HG03066 (cell line): ENCODE measurements around the gene IGLL5.
"Not testable (repeated sequence)": the region's sequence is repeated elsewhere in the genome, so short reads cannot be mapped to it uniquely, and the experiment has no call there.

ENCODE experiments used
- ATAC-seq: cut with Tn5 transposase; IDR thresholded peaks from one replicate; pipeline ENCODE4 v1.9.1; 2021; ENCODE audit warnings: low read depth; ENCODE audit not compliant: unreplicated experiment

Gene IGLL5

DNA sequence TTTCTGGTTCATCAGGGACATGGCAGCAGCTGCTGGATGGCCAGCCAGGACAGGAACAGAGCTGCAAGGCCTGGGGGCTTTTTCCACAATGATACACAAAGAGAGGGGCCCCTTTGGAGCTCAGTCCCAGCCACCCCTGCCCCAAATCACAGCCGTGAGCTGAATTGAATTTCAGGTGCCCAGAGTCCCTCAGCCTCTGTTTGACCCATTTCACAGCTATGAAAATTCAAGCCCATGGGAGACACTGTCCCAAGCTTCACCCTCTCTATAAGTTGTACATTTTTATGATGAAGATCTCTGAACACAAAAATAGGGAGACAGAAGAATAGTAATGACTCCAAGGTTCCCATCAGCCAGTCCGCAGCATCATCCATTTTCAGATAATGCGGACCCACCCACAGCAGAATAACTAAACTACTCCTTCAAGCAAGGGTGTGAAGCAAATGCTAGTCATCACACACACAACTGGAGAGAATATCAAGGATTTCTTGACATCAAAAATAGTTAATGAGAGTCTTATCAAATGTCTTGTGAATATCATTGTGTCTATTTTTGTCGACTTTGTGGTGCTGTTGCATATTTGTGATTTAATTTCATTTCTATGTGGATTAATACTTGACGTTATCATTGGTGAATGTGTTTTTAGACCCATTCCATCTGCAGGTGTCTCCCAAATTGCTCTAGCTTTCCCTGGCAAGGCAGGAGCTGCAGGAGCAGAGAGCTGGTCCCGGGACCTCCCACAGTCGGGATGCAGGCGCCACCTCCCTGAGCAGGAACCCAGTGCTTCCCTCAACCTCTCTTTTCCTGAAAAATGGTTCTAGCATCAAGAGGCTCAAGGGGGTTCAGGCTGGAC, 24.7 kb downstream of the IGLL5 start:
- no peak for ATAC-seq

DNA sequence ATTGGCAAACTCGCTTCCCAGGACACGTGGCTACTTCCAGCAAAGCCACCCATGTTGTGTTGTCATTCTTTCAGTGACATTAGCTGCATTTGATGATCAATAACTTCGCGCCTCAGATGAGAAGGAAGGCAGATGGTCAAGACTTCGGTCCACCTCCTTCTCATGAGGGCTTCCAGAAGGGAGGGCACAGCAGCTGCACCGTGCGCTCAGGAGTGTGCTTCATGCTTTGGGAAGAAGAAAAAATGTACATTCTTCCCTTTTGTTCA, 25.3 kb downstream of the IGLL5 start:
- no peak for ATAC-seq

DNA sequence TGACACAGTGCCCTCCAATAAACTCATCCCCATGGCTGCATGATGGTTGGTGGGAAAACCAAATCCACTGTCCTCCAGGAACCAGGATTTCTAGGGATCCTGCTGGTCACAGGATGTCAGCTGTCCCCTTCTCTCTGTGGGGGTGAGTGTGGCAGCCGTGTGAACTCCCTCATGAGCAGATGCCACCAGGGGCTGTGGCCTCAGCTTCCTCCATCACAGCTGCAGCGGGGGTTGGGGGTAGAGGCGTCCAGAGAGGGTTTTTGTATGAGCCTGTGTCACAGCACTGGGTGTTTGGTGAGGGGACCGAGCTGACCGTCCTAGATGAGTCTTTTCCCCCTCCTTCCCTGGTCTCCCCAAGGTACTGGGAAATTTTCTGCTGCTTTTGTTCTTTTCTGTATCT, 26.4 kb downstream of the IGLL5 start:
- no peak for ATAC-seq

DNA sequence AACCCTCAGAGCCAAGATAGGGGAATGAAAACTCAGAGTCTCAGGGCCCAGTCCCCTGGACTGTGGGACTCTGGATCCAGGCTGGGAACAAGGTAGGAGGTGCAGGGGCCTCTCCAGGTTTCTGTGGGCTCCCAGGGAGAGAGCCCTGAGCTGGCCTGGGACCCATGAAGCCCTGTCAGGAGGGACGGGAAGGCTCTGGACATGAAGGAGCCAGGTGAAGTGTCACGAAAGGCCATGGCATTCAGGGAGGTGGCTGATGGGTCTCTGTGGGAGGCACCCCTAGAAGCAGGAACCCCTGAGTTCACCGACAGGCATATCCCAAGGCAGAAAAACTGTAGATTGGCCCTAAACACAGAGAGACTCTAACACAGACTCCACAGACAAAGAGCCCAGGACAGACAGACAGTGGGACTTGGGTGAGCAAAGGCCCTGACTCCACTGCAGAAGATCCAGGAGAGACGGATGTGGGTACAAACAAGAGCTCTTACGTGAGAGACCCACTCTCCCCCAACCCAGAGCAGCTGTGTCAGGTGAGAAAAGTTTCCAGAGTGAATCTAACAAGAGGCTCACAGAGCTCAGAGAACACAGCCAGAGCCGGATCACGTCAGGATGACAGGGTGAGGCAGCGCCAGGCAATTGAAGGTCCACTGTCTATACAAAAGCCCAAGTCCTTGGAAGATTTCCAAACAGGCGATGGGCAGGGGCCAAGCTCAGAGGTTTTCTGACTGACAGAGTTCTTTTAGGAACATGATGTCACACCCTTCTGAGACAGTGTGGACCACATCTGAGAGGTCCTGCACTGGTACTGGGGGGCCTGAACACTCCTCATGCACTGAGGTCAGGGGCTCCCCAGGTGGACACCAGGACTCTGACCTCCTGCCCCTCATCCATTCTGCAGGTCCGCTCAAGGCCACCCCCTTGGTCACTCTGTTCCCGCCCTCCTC, 27.4 kb downstream of the IGLL5 start:
- ATAC-seq: no peak

DNA sequence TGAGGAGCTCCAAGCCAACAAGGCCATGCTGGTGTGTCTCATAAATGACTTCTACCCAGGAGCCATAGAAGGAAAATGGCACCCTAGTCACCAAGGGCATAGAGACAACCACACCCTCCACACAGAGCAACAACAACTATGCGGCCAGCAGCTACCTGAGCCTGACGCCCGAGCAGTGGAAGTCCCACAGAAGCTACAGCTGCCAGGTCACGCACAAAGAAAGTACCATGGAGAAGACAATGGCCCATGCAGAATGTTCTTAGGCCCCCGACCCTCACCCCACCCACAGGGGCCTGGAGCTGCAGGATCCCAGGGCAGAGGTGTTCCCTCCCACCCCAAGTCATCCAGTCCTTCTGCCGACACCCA, 28.0 kb downstream of the IGLL5 start:
- no peak for ATAC-seq

DNA sequence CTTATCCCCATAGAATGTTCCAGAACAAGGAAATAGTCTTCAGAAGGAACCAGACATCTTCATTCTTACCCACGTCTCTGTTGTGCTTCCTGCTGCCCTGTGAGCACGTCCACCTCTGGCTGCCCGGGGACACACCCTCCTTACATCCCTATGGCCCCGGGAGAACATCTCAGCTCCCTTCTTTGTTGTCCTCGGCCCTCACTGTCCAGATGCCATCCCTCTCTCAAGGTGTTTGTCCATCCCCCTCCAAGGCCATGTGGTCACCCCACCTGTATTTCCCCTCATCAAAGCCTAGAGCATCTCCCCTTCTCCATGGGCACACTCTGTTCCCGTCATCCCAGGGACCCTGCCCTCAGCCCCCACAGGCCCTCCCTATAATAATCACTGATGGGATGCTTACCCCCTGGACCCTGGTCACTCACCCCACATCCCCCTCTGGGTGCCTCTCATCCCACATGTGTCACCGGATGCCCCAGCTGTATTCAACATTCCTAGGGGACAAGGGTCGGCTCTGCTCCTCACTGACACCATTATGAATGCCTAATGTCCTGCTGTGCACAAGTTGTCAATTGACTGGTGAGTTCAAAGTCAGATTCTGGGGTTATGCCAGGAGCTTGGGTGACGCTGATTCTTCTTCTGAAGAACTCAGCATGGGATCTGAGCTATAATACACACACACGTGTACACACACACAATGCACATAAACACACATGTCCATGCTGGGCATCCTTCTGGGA, 28.8 kb downstream of the IGLL5 start:
- no peak for ATAC-seq

DNA sequence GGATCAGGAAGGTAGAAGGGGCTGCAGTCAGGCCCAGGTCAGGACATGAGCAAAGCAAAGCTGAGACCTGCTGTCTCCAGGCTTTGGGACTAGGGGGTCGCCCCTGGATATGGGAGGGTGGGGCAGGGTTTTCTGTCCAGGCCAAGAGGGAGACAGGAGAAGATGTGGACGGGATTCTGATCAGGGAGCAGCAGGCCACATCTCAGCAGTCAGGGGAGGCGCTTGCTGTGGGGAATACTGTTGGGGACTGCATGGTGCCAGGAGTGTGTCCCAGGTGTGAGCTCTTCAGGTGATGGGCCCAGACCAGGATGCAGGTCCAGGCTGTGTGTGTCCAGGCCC, 29.3 kb downstream of the IGLL5 start:
- no peak for ATAC-seq

DNA sequence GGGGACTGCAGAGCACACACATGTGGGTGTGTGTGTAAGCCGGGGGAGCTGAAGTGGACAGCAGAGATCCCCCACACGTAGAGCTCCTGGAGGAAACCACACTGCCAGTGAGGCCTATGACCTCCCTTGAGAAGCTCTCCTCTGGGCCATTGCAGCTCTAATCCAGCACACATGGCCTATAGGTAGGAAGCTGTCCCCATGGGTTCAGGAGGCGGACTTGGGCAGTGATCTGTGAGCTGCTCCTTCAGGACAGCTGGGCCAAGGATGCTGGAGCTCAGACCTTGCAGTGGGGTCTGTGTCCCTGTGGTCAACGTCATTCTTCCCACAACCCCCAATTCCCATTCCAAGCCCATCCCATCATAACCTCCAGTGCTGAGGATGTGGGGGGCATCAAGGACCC, 29.8 kb downstream of the IGLL5 start:
- ATAC-seq: no peak

DNA sequence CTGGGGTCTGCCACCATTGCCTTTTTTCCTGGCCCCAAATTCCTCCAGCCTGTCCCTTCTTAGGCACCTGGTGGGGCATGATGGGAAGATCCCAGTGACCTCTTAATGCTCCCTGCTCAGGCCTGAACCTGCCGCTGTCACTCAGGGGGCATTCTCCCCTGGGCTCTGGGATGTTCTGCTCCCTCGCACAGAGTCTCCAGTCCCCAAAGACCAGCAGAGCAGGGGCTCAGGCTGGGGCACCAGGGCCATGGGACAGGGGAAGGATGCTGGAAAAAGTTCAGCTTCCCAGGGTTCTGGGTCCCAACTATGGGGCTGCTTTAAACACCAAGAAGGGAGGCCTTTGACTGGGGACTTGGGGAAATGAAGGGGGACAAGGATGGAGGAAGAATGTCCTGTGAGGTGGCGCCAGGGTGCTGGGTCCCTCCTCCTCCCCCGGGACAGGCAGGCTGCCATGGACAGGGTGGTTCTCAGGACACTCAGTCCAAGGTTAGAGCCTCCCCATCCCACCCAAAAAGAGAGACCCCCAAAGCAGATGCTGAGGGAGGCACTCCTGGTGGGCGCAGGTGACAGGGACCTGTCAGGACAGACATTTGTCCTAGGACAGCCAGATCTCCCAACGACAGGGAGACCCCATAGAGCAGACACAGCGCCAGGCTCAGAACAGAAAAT, 30.8 kb downstream of the IGLL5 start:
- no peak for ATAC-seq

DNA sequence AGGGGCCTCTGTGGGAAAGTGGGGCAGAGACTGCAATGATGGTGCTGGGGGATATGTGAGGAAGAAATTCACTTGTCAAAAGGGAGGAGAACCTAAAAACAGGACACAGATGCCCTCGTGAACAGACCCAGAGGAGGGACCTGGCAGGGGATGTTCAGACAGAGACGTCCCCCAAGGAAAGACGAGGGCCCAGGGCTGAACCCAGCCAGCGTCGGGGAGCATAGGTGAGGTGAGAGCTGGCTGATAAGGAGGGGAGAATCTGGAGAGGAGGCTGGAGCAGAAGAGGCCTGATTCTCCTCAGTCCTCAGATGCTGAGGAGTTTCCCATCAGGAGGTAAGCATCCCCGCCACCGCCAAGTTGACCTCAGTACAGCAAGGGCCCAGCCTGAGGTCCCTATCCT, 31.4 kb downstream of the IGLL5 start:
- ATAC-seq: no peak

DNA sequence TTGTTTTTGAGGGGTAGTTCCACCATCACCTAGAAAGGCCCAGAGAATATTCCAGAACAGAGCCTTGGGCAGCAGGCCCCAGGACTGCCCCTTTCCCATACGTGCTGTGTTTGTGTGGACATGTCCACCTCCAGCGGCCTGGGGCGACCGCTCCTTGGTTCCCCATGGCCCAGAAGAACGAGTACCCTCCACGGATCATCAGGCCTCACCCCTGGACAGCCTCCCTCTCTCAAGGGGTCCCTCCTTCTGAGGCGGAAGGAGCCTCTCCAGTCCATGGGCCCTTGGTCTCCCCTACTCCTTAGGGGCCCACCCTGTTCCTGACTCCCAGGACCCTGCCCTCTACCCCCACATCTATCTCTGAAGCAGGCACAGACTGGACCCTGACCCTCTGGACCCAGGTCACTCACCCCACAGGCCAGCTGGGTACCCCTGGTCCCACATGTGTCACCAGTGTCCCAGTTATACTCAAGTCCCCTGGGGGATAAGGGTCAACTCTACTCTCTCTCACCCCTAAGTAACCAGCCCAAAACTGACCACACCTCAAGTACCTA, 32.6 kb downstream of the IGLL5 start:
- no peak for ATAC-seq

DNA sequence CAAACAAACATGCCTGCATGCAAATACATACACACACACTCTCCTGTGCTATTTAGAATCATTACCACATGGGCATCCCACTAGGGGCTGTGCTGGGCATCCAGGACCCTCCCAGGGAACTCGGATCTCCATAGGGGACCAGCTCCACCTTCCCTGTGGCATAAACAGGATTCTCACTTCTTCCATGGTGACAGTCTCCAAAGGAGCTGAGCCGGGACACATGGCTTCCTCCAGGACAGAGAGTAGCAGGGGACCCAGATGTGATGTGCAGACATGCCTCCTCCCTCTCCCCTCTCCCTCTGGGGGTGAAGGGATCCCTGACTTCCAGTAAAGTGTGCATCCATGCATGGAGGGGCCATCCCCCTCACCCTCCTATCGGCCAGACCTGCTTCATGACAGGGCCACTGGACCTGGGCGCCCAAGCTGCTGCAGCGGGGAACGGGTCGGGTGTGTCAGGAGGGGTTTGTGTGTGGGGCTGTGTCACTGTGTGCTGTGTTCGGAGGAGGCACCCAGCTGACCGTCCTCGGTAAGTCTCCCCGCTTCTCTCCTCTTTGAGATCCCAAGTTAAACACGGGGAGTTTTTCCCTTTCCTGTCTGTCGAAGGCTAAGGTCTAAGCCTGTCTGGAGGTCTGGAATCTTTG, 33.4 kb downstream of the IGLL5 start:
- no peak for ATAC-seq

DNA sequence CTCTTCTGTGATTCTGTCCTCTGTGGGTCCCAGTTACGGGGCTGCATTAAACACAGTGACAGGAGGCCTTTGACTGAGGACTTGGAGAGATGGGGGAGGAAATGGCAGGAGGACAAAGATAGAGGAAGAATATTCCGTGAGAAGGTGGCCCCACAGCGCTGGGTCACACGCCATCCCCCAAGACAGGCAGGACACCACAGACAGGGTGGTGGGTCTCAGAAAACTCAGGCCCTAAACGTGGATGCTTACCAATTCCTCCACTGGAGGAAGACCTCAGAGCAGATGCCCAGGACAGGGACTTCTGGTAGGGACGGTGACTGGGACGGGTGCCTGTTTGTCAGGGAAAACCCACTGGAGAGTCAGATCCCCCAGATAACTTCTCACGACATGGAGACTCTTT, 34.0 kb downstream of the IGLL5 start:
- no peak for ATAC-seq

DNA sequence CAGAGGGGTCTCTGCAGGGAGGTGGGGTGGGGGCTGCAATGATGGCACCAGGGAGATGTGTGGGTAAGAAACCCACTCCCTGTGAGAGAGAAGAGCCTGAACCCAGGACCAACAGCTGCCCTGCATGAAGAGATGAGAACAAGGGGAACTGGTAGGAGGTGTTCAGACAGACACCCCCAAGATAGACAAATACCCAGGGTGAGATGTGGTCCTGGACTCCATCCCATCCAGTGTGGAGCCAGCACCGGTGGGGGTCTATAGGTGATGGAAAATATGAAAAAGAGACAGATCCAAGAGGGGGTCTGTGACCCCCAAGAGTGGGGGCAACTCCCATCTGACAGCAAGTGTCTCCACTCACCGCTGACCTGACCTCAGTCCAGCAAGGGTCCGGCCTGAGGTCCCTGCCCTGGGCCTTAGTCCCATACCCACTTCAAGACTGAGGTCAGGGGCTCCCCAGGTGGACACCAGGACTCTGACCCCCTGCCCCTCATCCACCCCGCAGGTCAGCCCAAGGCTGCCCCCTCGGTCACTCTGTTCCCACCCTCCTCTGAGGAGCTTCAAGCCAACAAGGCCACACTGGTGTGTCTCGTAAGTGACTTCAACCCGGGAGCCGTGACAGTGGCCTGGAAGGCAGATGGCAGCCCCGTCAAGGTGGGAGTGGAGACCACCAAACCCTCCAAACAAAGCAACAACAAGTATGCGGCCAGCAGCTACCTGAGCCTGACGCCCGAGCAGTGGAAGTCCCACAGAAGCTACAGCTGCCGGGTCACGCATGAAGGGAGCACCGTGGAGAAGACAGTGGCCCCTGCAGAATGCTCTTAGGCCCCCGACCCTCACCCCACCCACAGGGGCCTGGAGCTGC, 34.7 kb downstream of the IGLL5 start:
- not testable (repeated sequence) for ATAC-seq

DNA sequence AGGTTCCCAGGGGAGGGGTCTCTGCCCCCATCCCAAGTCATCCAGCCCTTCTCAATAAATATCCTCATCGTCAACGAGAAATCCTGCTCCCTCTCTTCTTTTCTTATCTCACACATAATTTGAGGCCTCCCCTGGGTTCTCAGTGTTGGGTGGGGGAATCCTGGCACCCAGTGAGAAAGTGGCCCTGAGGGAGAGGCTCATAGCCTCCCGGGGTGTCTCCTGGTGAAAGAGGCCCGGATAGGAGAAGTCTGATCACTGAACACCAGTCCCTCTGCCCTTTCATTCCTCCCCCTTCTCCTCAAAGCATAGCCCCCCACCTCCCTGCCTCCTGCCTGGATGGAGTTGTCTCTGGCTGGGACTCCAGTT, 35.3 kb downstream of the IGLL5 start:
- no peak for ATAC-seq

DNA sequence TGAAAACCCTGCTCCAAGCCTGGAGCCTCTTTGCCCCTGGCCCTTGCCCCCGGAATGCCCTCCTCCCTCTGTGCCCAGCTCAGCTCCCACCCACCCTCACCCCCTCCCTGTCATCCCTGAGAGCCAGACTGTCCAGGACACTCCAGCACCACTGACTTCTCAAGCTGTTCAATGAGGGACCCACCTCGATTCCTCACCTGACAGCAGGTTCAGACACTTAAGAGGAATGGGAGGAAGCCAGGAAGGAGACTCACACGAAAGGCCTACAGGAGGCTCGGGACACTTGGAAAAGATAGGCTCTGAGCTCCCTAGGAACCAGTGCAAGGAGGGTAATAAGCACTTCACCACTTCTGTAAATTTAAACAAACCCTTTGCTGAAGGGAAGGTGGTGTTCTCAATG, 35.8 kb downstream of the IGLL5 start:
- ATAC-seq: no peak

DNA sequence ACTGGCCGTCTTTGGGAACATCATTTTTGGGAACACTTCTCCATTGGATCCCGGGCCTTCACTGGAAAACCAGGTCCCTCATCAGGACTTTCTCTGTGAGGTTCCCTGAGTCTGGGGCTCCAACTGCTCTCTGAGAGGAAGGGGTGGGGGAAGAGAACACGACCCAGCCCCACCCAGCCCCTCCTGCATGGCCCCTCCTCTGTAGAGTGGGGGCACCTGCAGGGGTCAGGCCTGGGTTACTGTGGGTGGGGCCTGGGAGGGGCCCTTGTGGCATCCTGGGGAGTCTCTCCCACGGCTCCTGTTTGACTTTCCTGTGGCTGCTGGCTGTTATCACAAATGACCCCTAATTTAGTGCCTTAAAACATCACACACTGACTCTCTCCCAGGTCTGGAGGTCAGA, 36.3 kb downstream of the IGLL5 start:
- ATAC-seq: no peak

DNA sequence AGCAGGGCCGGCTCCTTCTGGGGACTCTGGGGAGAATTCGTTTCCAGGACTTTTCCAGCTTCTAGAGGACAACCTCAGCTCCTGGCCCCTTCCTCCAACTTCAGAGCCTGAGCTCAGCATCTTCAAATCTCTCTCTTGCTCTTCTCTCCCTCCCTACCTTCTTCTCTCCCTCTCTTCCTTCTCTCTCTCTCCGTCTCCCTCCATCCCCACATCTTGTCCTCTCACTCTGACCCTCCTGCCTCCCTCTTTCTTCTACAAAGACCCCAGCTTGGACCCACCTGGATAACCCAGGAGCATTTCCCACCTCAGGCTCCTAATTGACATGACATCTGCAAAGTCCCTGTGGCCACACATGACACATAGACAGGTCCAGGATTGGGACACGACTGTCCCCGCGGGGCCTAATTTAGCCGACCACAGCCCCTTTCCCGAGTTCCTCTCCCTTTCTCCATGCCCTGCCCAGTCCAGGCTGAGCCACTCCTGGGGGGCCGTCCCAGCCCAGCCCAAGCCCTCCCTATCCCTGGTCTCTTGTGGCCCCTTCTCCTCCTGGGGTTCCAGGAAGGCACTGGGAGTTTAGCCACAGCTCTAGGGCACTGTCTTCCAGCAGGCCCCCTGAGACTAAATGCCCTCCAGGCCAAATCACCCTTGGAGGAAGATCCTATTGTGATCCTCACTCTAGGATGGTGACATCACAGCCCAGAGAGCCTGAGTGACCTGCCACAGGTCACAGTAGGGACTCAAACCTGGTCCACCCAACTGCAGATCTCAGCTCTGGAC, 36.9 kb downstream of the IGLL5 start:
- ATAC-seq: no peak
